GM18517 (cell line): ENCODE data around the gene ENPP6.
"Not testable (repeated sequence)": the region's sequence is repeated elsewhere in the genome, so short reads cannot be mapped to it uniquely, and the experiment has no call there.

ENCODE experiments used
- ATAC-seq: cut with Tn5 transposase; IDR thresholded peaks from one replicate; pipeline ENCODE4 v1.9.1; 2021; ENCODE audit warnings: mild to moderate bottlenecking, moderate library complexity; ENCODE audit not compliant: unreplicated experiment

ENPP6 gene

DNA sequence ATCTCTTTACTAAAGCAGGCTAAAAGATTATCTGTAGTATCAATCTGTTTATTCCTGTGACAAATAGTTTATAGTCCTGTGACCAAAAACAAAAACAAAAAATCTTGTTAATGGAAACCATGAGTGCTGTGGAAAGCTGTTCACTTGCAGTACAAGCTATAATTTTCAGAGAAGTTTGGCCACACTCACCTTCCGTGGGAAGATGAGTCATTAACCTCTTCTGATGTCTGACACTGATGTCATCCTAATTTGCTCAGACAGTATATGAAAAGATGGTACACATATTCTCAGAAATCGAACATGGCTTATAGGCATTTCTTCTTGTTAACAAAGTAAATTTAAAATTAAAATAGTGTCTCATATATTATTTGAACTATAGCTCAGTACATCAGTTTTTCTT lies 19.9 kb upstream of the ENPP6 start:
- ATAC-seq = no peak

DNA sequence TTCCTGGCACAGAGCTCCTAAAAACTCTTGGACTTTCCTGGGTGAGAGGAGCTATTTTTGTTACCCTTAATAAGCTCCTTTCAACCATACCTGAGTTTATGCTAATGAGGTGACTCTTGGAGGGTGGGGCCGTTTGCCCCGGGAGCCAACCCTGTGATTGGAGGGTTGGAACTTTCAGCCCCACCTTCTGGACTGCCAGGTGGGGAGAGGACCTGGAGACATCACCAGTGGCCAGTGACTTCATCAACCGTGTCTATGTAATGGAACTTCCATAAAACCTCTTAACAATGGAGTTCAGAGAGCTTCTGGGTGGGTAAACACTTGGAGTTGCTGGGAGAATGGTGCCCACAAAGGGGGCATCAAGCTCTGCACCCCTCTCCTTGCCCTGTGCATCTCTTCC lies 17.9 kb upstream of the ENPP6 start:
- no peak for ATAC-seq

- ATAC-seq = no peak
Observed at GRCh38 chr4:184234155-184234554, 16.5 kb upstream of the ENPP6 start.

DNA sequence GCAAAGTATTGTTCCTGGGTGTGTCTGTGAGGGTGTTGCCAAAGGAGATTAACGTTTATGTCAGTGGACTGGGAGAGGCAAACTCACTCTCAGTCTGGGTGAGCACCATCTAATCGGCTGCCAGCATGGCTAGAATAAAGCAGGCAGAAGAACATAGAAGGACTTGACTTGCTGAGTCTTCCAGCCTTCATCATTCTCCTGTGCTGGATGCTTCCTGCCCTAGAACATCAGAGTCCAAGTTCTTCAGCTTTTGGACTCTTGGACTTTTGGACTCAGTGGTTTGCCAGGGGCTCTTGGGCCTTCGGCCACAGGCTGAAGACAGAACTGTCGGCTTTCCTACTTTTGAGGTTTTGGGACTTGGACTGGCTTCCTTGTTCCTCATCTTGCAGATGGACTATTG lies 15.3 kb upstream of the ENPP6 start:
- ATAC-seq = no peak

- ATAC-seq = no peak
Observed at GRCh38 chr4:184232202-184232601, 14.5 kb upstream of the ENPP6 start.

GRCh38 chr4:184231573-184231972 lies 13.9 kb upstream of the ENPP6 start:
- no peak for ATAC-seq

GRCh38 chr4:184228056-184228705 lies 10.5 kb upstream of the ENPP6 start:
- no peak for ATAC-seq

GRCh38 chr4:184216515-184216914 lies 1.2 kb downstream of the ENPP6 start:
- no peak for ATAC-seq

GRCh38 chr4:184215709-184216328 lies 1.9 kb downstream of the ENPP6 start:
- ATAC-seq = no peak

DNA sequence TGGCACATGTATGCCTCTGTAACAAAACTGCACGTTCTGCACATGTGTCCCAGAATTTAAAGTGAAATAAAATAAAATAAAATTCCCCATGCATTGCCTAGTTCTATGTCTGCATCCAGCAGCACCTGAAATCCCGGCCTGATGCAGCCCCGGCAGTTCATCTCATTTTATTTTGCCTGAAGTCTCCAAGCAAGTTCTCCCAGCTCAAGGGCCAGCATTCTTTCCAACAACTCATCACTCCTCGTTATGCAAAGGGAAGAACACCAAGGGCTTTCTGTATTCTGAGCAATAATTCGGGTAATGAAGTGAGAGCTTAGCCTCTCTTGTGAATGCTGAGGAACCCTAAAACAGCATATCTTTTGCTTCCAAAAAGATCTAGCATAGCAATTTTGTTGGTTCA lies 2.7 kb downstream of the ENPP6 start:
- no peak for ATAC-seq

DNA sequence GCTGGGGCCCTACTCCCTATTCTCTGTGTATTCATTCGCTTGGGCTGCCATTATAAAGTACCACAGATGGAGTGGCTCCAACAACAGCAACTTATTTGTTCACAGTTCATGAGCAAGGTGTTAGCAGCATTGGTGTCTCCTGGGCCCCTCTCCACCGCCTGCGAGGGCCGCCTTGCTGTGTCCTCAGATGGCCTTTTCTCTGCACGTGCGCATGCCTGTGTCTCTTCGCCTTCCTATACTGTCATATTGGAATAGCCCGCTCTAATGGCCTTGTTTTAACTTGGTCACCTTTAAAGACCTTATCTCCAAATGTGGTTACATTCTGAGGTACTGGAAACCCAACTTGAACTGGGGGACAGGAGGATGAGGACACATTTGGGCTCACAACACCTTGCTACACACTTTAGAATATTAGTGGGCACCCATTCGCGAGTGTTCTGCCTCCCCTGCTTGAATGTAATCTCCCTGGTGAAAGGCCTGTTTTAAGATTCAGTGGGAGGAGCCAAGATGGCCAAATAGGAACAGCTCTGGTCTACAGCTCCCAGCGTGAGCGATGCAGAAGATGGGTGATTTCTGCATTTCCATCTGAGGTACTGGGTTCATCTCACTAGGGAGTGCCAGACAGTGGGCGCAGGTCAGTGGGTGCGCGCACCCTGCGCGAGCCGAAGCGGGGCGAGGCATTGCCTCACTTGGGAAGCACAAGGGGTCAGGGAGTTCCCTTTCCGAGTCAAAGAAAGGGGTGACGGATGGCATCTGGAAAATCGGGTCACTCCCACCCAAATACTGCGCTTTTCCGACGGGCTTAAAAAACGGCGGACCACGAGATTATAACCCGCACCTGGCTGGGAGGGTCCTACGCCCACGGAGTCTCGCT lies 9.7 kb downstream of the ENPP6 start:
- not testable (repeated sequence) for ATAC-seq

GRCh38 chr4:184205243-184205642 lies 12.4 kb downstream of the ENPP6 start:
- no peak for ATAC-seq

DNA sequence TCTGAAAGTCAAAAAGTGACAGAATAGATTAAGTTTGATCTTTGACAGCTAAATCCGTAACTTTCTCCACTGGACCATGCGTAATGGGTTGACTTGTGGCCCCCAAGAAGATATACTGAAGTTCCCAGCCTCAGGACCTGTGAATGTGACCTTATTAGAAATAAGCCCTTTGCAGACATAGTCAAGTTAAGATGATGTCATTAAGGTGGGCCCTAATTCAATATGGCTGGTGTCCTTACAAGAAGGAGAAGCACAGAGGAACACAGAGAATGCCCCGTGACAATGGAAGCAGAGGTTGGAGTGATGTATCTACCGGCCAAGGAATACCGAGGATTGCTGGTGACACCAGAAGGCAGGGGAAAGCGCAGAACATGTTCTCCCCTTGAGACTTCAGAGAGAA lies 14.4 kb downstream of the ENPP6 start:
- ATAC-seq = no peak

- no peak for ATAC-seq
Observed at GRCh38 chr4:184201179-184201578, 16.5 kb downstream of the ENPP6 start.

DNA sequence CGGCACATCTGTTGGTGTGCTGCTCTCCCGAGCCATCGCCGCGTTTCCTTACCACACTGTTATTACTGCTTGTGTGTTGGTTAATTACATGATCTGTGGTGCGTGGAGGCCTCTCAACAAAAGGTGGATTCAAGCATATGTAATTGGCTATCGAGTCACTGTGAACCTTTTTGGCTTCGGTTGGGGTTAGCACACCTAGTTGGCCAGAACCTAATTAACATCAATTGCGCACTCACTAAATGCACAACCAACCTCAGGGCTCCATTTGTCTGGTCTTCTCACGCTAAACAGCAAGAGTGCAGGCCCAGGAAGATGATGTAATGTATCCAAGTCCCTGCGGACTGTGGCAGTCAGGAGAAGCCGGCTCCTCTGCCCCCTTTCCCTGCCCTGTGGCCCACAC lies 17.4 kb downstream of the ENPP6 start:
- ATAC-seq = no peak

GRCh38 chr4:184199780-184200179 lies 17.9 kb downstream of the ENPP6 start:
- ATAC-seq = no peak

DNA sequence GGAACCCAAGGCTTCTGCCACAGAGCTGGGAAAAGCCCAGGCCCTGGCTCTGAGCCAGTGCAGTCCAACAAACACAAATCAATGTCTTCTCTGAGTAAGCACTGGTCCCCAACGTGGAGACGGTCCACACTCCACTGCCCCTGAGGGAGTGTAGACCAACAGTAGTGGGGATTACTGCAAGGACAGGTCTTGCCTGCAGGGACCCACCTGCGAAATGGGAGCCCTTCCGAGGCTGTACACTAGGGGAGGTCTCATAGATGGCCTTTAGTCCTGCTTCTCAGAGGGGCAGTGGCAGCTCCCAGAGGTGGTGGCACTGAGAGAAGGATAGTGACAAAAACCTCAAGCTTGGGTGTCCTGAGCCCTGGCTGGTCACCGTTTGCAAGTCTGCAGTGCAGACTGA lies 19.5 kb downstream of the ENPP6 start:
- ATAC-seq = no peak

DNA sequence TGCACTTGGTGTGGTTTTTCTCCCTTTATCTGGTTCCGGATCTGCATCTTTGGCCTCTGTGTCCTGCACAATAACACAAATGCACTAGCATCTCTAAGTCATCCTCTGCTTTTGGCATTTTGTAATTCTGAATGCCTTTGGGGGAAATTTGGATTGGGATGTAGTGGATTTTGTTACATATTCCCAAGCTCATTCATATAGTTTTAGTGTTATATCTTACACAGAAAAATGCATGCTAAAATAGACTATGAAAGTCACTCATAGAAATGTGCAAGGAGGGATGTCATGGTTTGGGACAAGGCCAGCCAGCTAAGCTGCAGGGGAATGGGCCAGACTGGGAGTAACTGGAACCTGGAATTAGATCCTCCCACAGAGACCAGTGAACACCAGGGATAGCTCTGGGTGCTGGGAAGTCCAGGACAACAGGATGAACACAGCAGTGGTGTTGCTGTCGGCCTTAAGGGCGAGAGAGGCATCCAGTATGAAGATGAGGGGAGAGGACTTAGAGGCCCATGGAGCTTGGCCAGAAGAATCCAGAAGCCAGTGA lies 20.1 kb downstream of the ENPP6 start:
- no peak for ATAC-seq

DNA sequence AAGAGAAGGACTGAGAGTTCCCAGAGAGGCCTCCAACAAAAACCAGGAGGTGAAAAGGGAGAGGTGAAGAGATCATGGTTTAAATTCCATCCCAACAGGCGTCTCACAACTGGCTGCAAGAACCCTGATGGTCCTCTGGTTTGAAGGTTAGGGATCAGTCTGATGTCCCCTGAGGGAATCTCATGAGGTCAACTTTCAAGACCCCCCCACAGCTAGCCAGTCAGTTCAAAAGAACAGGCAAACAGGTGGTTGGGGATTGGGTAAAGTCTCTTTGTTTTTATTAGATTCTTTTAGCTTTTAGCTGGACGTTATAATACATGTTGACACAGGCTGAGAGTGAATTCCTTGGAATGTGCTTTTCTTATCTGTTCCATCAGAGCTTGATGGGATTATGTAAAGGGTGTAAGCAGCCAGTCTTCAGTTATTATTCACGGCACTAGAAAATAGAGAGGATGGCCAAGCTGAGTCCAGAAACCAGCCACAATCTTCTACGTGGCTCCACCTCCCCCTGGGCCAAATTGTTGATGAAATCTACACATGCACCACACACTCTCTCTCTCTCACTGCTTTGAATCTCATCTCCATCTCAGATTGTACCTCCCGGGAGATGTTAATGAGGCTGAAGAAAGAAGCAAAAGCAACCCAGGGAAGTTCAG lies 20.8 kb downstream of the ENPP6 start:
- ATAC-seq = no peak

GRCh38 chr4:184193556-184194525 lies 23.8 kb downstream of the ENPP6 start:
- no peak for ATAC-seq
